Measurements from ENCODE around the gene DYSF.

GRCh38 chr2:71704688-71705087, 251.3 kb downstream of the DYSF start:
- TF ChIP-seq CTCF (IDR thresholded peaks at IDR 0.05) (no peak), POLR2A (IDR thresholded peaks at IDR 0.05) (no peak)

All from esophagus squamous epithelium (tissue), 4 donors.